Limb (tissue), 2 donors: Measurements from ENCODE around the gene SERPINA12.

Source experiments
- DNase-seq, 2 donors: peaks; one replicate each; pipeline ENCODE4 v3.0.0-alpha.2; 2016; ENCODE audit errors: extremely low spot score in 2 of 2

The SERPINA12 gene

GRCh38 chr14:94441531-94442205 lies 67.6 kb downstream of the SERPINA12 start:
- no peak for DNase-seq

GRCh38 chr14:94441130-94441529 lies 68.1 kb downstream of the SERPINA12 start:
- no peak for DNase-seq

- no peak for DNase-seq
These were observed 69.7 kb downstream of the SERPINA12 start for GRCh38 chr14:94439453-94440057.
